ENCODE measurements around the gene SERPINA9.

The SERPINA9 gene

DNA sequence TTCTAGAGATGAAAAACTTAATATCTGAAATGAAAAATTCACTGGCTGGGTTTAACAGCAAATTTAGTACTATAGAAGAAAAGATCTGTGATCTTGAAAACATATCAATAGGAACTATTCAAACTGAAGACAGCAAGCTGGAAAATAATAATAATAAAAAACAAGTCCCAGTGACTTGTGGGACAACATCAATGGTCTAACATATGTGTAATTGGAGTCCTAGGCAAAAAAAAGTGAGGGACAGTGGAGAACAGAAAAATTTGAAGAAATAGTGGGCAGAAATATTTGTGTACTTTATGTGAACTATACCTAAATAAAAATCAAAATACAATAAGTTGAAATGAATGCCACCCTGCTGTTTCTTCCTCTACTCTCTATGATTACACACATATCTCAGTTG lies 2.4 kb upstream of the SERPINA9 start:
- Histone ChIP-seq H3K9me3 (no peaks in the 10 kb centered on the region), H3K4me3 (ENCODE audit: low read depth, low read length) (no peak overlapping the region), H3K36me3 (no peaks in the 10 kb centered on the region), H3K4me1 (no peaks in the 10 kb centered on the region), H3K27me3 (no peaks in the 10 kb centered on the region; the same call in 1 of the 2 replicates)
- DNase-seq, result no peak
- TF ChIP-seq, protein P1, sequence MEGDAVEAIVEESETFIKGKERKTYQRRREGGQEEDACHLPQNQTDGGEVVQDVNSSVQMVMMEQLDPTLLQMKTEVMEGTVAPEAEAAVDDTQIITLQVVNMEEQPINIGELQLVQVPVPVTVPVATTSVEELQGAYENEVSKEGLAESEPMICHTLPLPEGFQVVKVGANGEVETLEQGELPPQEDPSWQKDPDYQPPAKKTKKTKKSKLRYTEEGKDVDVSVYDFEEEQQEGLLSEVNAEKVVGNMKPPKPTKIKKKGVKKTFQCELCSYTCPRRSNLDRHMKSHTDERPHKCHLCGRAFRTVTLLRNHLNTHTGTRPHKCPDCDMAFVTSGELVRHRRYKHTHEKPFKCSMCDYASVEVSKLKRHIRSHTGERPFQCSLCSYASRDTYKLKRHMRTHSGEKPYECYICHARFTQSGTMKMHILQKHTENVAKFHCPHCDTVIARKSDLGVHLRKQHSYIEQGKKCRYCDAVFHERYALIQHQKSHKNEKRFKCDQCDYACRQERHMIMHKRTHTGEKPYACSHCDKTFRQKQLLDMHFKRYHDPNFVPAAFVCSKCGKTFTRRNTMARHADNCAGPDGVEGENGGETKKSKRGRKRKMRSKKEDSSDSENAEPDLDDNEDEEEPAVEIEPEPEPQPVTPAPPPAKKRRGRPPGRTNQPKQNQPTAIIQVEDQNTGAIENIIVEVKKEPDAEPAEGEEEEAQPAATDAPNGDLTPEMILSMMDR (IDR thresholded peaks at IDR 0.05; ENCODE audit: low read depth, low read length), result no peak

DNA sequence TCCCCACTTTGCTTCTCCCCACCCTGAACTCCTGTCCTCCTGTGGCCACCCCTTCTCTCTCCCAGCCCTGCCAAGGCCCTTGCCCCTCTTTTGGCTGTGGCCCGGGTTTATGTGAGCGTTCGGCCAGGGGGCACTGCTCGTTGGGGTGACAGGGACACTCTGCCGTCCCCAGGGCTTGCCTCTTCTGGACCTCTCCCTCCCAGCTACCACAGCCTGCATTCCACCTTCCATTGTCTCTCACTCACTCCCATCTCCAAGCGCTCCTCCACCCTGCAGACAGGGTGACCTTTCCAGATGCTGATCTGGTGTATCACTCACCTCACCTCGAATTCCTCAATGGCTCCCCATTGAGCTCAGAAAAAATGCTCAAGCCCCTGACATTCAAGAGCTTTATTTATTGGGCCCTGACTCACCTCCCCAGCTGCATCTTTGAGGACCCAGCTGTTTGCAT lies 1.4 kb downstream of the SERPINA9 start:
- Histone ChIP-seq H3K36me3 (no peaks in the 10 kb centered on the region), H3K4me3 (ENCODE audit: low read depth, low read length) (no peak overlapping the region), H3K27me3 (no peaks in the 10 kb centered on the region; the same call in 1 of the 2 replicates), H3K4me1 (no peaks in the 10 kb centered on the region), H3K9me3 (no peaks in the 10 kb centered on the region)
- TF ChIP-seq, protein P1 (IDR thresholded peaks at IDR 0.05; ENCODE audit: low read depth, low read length), result no peak
- DNase-seq, result no peak

DNA sequence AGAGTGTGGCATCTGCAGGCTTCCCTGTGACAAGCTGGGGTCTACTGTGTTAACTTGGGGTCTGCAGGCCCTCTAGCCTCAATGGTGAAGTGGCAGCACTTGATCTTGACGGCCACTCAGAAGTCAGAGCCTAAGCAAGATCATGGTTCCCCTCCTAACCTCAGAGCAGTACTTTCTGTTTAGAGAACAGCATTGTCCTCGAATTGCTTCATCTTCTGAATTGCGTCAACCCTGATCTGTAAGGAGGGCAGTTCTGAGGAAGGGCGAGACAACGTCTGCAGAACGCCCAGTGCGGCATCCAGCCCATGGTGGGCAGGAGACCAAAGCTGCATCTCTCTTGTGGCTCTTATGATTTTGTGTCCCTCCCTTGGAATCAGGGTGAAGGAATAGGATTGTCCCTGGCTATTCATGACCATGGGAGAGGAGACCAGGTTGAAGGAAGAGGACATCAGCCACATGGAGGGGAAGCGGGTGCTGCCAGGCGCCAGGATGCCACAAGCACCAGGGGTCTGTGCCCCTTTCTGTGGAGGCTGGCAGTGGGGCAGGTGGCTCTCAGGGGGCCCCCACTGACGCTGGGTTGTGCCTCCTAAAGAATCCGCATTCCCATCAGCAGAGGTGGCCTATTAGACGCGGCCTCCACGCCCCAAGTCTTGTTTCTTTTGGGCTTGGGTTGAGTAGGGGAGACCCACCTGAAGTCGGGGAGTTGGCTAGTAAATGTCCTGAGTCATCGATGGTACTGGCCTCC lies 2.2 kb downstream of the SERPINA9 start:
- H3K27me3 ChIP-seq, result no peaks in the 10 kb centered on the region; the same call in 1 of the 2 replicates
- no peaks in the 10 kb centered on the region for H3K36me3 ChIP-seq
- H3K4me3 ChIP-seq (ENCODE audit: low read depth, low read length), result no peak overlapping the region
- DNase-seq, result no peak
- TF ChIP-seq, protein P1 (IDR thresholded peaks at IDR 0.05; ENCODE audit: low read depth, low read length), result no peak
- H3K9me3 ChIP-seq, result no peaks in the 10 kb centered on the region
- H3K4me1 ChIP-seq, result no peaks in the 10 kb centered on the region

DNA sequence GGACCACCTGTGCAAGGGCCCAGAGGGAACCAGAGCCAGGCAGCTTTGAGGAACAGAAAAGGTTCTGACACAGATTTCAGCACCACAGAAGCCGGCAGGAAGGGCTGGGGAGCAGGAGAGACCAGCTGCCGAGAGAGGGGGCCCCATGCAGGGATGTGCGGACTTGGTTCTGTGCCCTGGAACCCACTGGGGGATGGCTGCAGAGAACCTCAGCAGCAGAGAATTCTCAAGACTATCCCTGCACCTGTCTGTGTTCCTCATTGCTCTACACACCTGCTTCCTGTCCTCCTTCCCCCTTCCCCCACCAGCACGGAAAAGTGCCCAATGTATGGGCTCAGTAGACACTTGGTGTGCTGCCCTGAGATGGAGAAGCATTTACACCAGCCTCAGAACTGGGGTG lies 3.2 kb downstream of the SERPINA9 start:
- Histone ChIP-seq H3K9me3 (no peaks in the 10 kb centered on the region), H3K36me3 (no peaks in the 10 kb centered on the region), H3K4me1 (no peaks in the 10 kb centered on the region), H3K4me3 (ENCODE audit: low read depth, low read length) (no peak overlapping the region), H3K27me3 (no peaks in the 10 kb centered on the region; the same call in 1 of the 2 replicates)
- no peak for DNase-seq
- TF ChIP-seq, protein P1 (IDR thresholded peaks at IDR 0.05; ENCODE audit: low read depth, low read length), result no peak

DNA sequence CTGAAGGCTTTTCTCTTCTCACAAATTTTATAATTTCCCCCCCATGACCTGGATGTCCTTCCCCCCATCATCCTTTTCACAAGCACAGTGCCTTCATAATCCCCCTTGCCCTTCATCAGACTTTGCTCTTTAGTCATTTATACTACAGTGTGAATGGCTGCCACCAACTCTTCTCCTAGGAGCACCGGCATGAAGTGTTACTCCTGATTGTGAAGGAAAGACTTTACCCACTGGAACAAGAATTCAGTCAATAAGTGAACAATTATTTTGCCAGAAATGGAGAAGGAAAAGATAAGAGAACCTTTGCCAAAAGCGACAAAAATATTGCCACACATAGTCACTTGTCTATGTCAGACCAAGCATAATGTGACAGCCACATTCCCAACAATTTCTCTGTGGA lies 5.0 kb downstream of the SERPINA9 start:
- TF ChIP-seq, protein P1 (IDR thresholded peaks at IDR 0.05; ENCODE audit: low read depth, low read length), result no peak
- no peaks in the 10 kb centered on the region for H3K4me1 ChIP-seq
- H3K4me3 ChIP-seq (ENCODE audit: low read depth, low read length), result no peak overlapping the region
- H3K9me3 ChIP-seq, result no peaks in the 10 kb centered on the region
- DNase-seq, result no peak
- no peaks in the 10 kb centered on the region for H3K36me3 ChIP-seq
- H3K27me3 ChIP-seq, result no peaks in the 10 kb centered on the region; the same call in 1 of the 2 replicates

DNA sequence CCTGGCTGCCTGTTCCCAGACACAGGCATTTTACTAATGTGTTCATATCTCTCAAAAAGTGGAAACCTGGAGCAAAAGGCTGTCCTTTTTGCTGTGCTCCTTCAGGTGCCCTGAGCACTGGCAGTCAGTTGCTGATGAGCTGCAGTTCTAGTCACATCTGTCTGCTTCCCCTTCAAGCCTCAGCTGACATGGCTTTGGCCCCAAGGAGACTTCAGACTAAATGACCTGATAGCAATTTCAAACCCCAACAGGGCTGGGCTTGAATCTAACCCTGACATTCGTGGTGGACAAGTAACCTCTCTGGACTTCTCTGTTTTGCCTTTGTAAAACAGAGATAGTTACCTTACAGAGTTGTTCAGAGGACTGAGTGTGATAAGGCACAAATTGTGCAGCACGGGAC lies 5.7 kb downstream of the SERPINA9 start:
- Histone ChIP-seq H3K4me3 (ENCODE audit: low read depth, low read length) (no peak overlapping the region), H3K36me3 (no peaks in the 10 kb centered on the region), H3K4me1 (no peaks in the 10 kb centered on the region), H3K27me3 (no peaks in the 10 kb centered on the region; the same call in 1 of the 2 replicates), H3K9me3 (no peaks in the 10 kb centered on the region)
- no peak for DNase-seq
- TF ChIP-seq, protein P1 (IDR thresholded peaks at IDR 0.05; ENCODE audit: low read depth, low read length), result no peak
